Rectal smooth muscle tissue (tissue), 1 donor: ENCODE results near the gene GPR89B.
"Not testable (repeated sequence)": the region's sequence is repeated elsewhere in the genome, so short reads cannot be mapped to it uniquely, and the experiment has no call there.

Experiments
- H3K27ac ChIP-seq: one replicate; pipeline ENCODE4 v1.7.0; 2013; ENCODE audit warnings: low read depth, low read length, inconsistent platforms
- H3K27me3 ChIP-seq: one replicate; pipeline ENCODE4 v1.7.0; 2013; ENCODE audit warnings: low read length; ENCODE audit not compliant: control insufficient read depth, insufficient read depth
- H3K36me3 ChIP-seq: one replicate; pipeline ENCODE4 v1.7.0; 2013; ENCODE audit warnings: low read length; ENCODE audit not compliant: control insufficient read depth, insufficient read depth
- H3K4me1 ChIP-seq: one replicate; pipeline ENCODE4 v1.7.0; 2013; ENCODE audit warnings: low read length; ENCODE audit not compliant: control insufficient read depth, insufficient read depth
- H3K4me3 ChIP-seq: one replicate; pipeline ENCODE4 v1.7.0; 2013; ENCODE audit warnings: low read length
- H3K9ac ChIP-seq: one replicate; pipeline ENCODE4 v1.7.0; 2013; ENCODE audit warnings: low read length

GPR89B gene

GRCh38 chr1:147959680-147960079, 31.5 kb downstream of the GPR89B start:
- H3K4me1 ChIP-seq, H3K9ac ChIP-seq, H3K36me3 ChIP-seq, H3K27me3 ChIP-seq, H3K4me3 ChIP-seq, H3K27ac ChIP-seq: not testable (repeated sequence)

- not testable (repeated sequence) for H3K36me3 ChIP-seq, H3K27ac ChIP-seq, H3K4me3 ChIP-seq, H3K9ac ChIP-seq, H3K4me1 ChIP-seq, H3K27me3 ChIP-seq
These were observed 36.4 kb downstream of the GPR89B start for GRCh38 chr1:147964575-147964974.

- H3K36me3 ChIP-seq, H3K4me1 ChIP-seq, H3K4me3 ChIP-seq, H3K27me3 ChIP-seq, H3K27ac ChIP-seq, H3K9ac ChIP-seq: not testable (repeated sequence)
These were observed 38.4 kb downstream of the GPR89B start for GRCh38 chr1:147966657-147967056.

GRCh38 chr1:147978896-147979651, 50.9 kb downstream of the GPR89B start:
- not testable (repeated sequence) for H3K36me3 ChIP-seq, H3K9ac ChIP-seq, H3K27me3 ChIP-seq, H3K4me3 ChIP-seq, H3K27ac ChIP-seq, H3K4me1 ChIP-seq

GRCh38 chr1:147985374-147985773, 57.2 kb downstream of the GPR89B start:
- H3K9ac ChIP-seq, H3K4me3 ChIP-seq, H3K27me3 ChIP-seq, H3K27ac ChIP-seq, H3K36me3 ChIP-seq, H3K4me1 ChIP-seq: not testable (repeated sequence)

- not testable (repeated sequence) for H3K4me1 ChIP-seq, H3K9ac ChIP-seq, H3K36me3 ChIP-seq, H3K4me3 ChIP-seq, H3K27ac ChIP-seq, H3K27me3 ChIP-seq
These were observed 59.7 kb downstream of the GPR89B start for GRCh38 chr1:147987893-147988292.

- H3K9ac ChIP-seq, H3K27me3 ChIP-seq, H3K4me3 ChIP-seq, H3K36me3 ChIP-seq, H3K4me1 ChIP-seq, H3K27ac ChIP-seq: not testable (repeated sequence)
These were observed 64.7 kb downstream of the GPR89B start for GRCh38 chr1:147992916-147993315.

- not testable (repeated sequence) for H3K4me3 ChIP-seq, H3K4me1 ChIP-seq, H3K9ac ChIP-seq, H3K27ac ChIP-seq, H3K36me3 ChIP-seq, H3K27me3 ChIP-seq
These were observed 65.2 kb downstream of the GPR89B start for GRCh38 chr1:147993400-147993799.

GRCh38 chr1:147993825-147994615, 65.8 kb downstream of the GPR89B start:
- not testable (repeated sequence) for H3K27me3 ChIP-seq, H3K27ac ChIP-seq, H3K36me3 ChIP-seq, H3K4me3 ChIP-seq, H3K9ac ChIP-seq, H3K4me1 ChIP-seq

- not testable (repeated sequence) for H3K4me1 ChIP-seq, H3K9ac ChIP-seq, H3K27me3 ChIP-seq, H3K36me3 ChIP-seq, H3K4me3 ChIP-seq, H3K27ac ChIP-seq
These were observed 67.9 kb downstream of the GPR89B start for GRCh38 chr1:147996088-147996487.

- H3K9ac ChIP-seq, H3K36me3 ChIP-seq, H3K27me3 ChIP-seq, H3K4me3 ChIP-seq, H3K27ac ChIP-seq, H3K4me1 ChIP-seq: not testable (repeated sequence)
These were observed 79.5 kb downstream of the GPR89B start for GRCh38 chr1:148007724-148008123.

- H3K36me3 ChIP-seq: no peaks in the 10 kb centered on the region
- no peak overlapping the region for H3K9ac ChIP-seq
- H3K4me1 ChIP-seq: no peaks in the 10 kb centered on the region
- H3K27ac ChIP-seq: no peak overlapping the region
- H3K4me3 ChIP-seq: no peak overlapping the region
- H3K27me3 ChIP-seq: peaks cover 9% of the 10 kb centered on the region
These were observed 82.3 kb downstream of the GPR89B start for GRCh38 chr1:148010527-148010926.
